Smooth muscle cell of the coronary artery (primary cell): Measurements from ENCODE around the gene ART1. TPM values are rescaled to one million over a fixed set of nuclear protein-coding genes. Genes with fewer than 3 reads are reported as not detected.

Experiments used
- total RNA-seq: library from RNA; depleted of rRNA; stranded (reverse); fragments of >200 nt; gene quantifications from 2 replicates; pipeline ENCODE4 v1.2.3, GENCODE V29; 2014; ENCODE audit warnings: low replicate concordance

ART1 gene
- total RNA-seq, result not detected in 2 replicates

GRCh38 chr11:3644817-3645235 is at the start of gene ART1:
ART1 (plus strand) TSS chr11:3645128; CDS start chr11:3659214, 14,086 bp downstream.

GRCh38 chr11:3641701-3642070 is 3.2 kb upstream of the ART1 start, which contains the start of gene ART5:
ART5 (minus strand) TSS chr11:3641992; CDS start chr11:3641862, 130 bp downstream.

GRCh38 chr11:3671334-3672254 is 26.7 kb downstream of the ART1 start, which contains the start of gene CHRNA10:
CHRNA10 (minus strand) TSS chr11:3671384; CDS start chr11:3671312, 72 bp downstream.

Other genes with a start within 250 kb of the ART1 start
- 1.1 TPM in 1 of 2 replicates, not detected in the other for gene ART5, start 3.1 kb upstream of the ART1 start, total RNA-seq
- 0.23 and 1.1 TPM in 2 replicates for gene CHRNA10, start 26.3 kb downstream of the ART1 start, total RNA-seq
- 65.9 and 70.9 TPM in 2 replicates for gene NUP98, start 152.4 kb downstream of the ART1 start, total RNA-seq
- gene PGAP2, start 163.4 kb downstream of the ART1 start, total RNA-seq, result 8.9 and 18.0 TPM in 2 replicates
- gene RHOG, start 195.8 kb downstream of the ART1 start, total RNA-seq, result 7.1 and 9.0 TPM in 2 replicates
- gene STIM1, start 210.5 kb downstream of the ART1 start, total RNA-seq, result 32.9 and 122 TPM in 2 replicates